PC-9 (cell line): ENCODE measurements around the gene COX6A1. TPM values are rescaled to one million over a fixed set of nuclear protein-coding genes. Genes with fewer than 3 reads are reported as not detected.

Experiments
- BruUV-seq: library from RNA; stranded (reverse); fragments of 400-500 nt; replicated peaks from 2 replicates; lab custom pipeline; 2021; lab: Mats Ljungman, UMichigan
- CTCF ChIA-PET: fragments of 300-600 bp; sonication (Branson Sonifier 250); formaldehyde crosslinking; loops from one replicate; lab custom pipeline; 2022; ENCODE audit warnings: antibody characterized with exemption; lab: Charles Lee
- POLR2A ChIA-PET: fragments of 300-600 bp; sonication (Branson Sonifier 250); formaldehyde crosslinking; loops from one replicate; lab custom pipeline; 2022; ENCODE audit warnings: antibody characterized with exemption; ENCODE audit not compliant: unreplicated experiment; lab: Charles Lee
- DNase-seq, 2 experiments: peaks; one replicate each; pipeline versions ENCODE4 v3.0.0 to v3.0.0-alpha.2; 2015 to 2022; ENCODE audit warnings: mixed read lengths in 1 of 2
- H2AFZ ChIP-seq: fragments of 200-600 bp; sonication (generic); 2 replicates; pipeline ENCODE4 v1.8.1; 2017; ENCODE audit warnings: antibody characterized with exemption
- H3F3A ChIP-seq: fragments of 200-600 bp; sonication (generic); 2 replicates; pipeline ENCODE4 v1.8.1; 2017; ENCODE audit warnings: antibody characterized with exemption, mild to moderate bottlenecking, low read depth; ENCODE audit not compliant: insufficient read depth
- H3K27ac ChIP-seq: fragments of 200-600 bp; sonication (generic); 2 replicates; pipeline ENCODE4 v1.6.1; 2016; ENCODE audit warnings: mixed run types
- H3K27me3 ChIP-seq: fragments of 200-600 bp; sonication (generic); 2 replicates; pipeline ENCODE4 v1.6.1; 2016; ENCODE audit warnings: low read depth, mixed run types; ENCODE audit not compliant: insufficient read depth
- H3K36me3 ChIP-seq: fragments of 200-600 bp; sonication (generic); 2 replicates; pipeline ENCODE4 v1.6.1; 2016; ENCODE audit warnings: low read depth, mixed run types
- H3K4me1 ChIP-seq: fragments of 200-600 bp; sonication (generic); replicated peaks from 2 replicates; pipeline ENCODE4 v1.6.1; 2016; ENCODE audit warnings: mixed run types; ENCODE audit not compliant: insufficient read depth
- H3K4me2 ChIP-seq: fragments of 200-600 bp; sonication (generic); 2 replicates; pipeline ENCODE4 v1.6.1; 2017; ENCODE audit warnings: mixed run types
- H3K4me3 ChIP-seq: fragments of 200-600 bp; sonication (generic); 2 replicates; pipeline ENCODE4 v1.6.1; 2016; ENCODE audit warnings: mixed run types
- H3K79me2 ChIP-seq: fragments of 200-600 bp; sonication (generic); 2 replicates; pipeline ENCODE4 v1.6.1; 2017; ENCODE audit warnings: low read depth, mixed run types
- H3K9me2 ChIP-seq: fragments of 200-600 bp; sonication (generic); 2 replicates; pipeline ENCODE4 v1.8.1; 2017; ENCODE audit warnings: mild to moderate bottlenecking; ENCODE audit not compliant: insufficient read depth
- H3K9me3 ChIP-seq: fragments of 200-600 bp; sonication (generic); 2 replicates; pipeline ENCODE4 v1.8.1; 2016; ENCODE audit warnings: low read depth; ENCODE audit not compliant: insufficient read depth
- H4K20me1 ChIP-seq: fragments of 200-600 bp; sonication (generic); 2 replicates; pipeline ENCODE4 v1.8.1; 2017; ENCODE audit not compliant: insufficient read depth
- EZH2 ChIP-seq: fragments of 200-600 bp; sonication (generic); IDR thresholded peaks from 2 replicates; pipeline ENCODE4 v1.8.0; 2017; ENCODE audit warnings: antibody characterized with exemption, low read depth
- intact Hi-C: fragments of 100-400 bp; cut with micrococcal nuclease; formaldehyde crosslinking; loops from one replicate; pipeline ENCODE4 v1.10.0; 2022; ENCODE audit not compliant: unreplicated experiment
- total RNA-seq: library from RNA; stranded (reverse); gene quantifications from 2 replicates; pipeline ENCODE4 v1.2.3, GENCODE V29; 2021
- TF ChIP-seq, protein P1 (sequence below): fragments of 200-600 bp; sonication (generic); conservative IDR thresholded peaks from 2 replicates; pipeline ENCODE4 v1.6.1; 2017; ENCODE audit warnings: mixed run types, antibody characterized with exemption, mild to moderate bottlenecking, moderate library complexity

COX6A1 gene
- total RNA-seq, 1 experiment from 2014 or later = 433 TPM

GRCh38 chr12:120399531-120399930 is 38.4 kb upstream of the COX6A1 start:
- intact Hi-C loops = no loop called here
- CTCF ChIA-PET = no interaction called here
- H3K9me2 ChIP-seq = no peaks in the 10 kb centered on the region
- no peaks in the 10 kb centered on the region; the same call in 1 of the 2 replicates for H3F3A ChIP-seq
- no TSS peak for BruUV-seq
- no peak overlapping the region for H3K4me3 ChIP-seq
- no peaks in the 10 kb centered on the region for H3K27me3 ChIP-seq
- no peak overlapping the region for H3K27ac ChIP-seq
- peaks cover 9% of the 10 kb centered on the region for H3K4me1 ChIP-seq
- TF ChIP-seq, protein P1, sequence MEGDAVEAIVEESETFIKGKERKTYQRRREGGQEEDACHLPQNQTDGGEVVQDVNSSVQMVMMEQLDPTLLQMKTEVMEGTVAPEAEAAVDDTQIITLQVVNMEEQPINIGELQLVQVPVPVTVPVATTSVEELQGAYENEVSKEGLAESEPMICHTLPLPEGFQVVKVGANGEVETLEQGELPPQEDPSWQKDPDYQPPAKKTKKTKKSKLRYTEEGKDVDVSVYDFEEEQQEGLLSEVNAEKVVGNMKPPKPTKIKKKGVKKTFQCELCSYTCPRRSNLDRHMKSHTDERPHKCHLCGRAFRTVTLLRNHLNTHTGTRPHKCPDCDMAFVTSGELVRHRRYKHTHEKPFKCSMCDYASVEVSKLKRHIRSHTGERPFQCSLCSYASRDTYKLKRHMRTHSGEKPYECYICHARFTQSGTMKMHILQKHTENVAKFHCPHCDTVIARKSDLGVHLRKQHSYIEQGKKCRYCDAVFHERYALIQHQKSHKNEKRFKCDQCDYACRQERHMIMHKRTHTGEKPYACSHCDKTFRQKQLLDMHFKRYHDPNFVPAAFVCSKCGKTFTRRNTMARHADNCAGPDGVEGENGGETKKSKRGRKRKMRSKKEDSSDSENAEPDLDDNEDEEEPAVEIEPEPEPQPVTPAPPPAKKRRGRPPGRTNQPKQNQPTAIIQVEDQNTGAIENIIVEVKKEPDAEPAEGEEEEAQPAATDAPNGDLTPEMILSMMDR = no peak
- no peak for TF ChIP-seq EZH2
- no peak overlapping the region for H2AFZ ChIP-seq
- H3K4me2 ChIP-seq = no peak overlapping the region
- no peaks in the 10 kb centered on the region for H3K9me3 ChIP-seq
- no peaks in the 10 kb centered on the region for H3K36me3 ChIP-seq
- no peaks in the 10 kb centered on the region for H4K20me1 ChIP-seq
- no peaks in the 10 kb centered on the region for H3K79me2 ChIP-seq
- no peak for DNase-seq
- POLR2A ChIA-PET = no interaction called here

DNA sequence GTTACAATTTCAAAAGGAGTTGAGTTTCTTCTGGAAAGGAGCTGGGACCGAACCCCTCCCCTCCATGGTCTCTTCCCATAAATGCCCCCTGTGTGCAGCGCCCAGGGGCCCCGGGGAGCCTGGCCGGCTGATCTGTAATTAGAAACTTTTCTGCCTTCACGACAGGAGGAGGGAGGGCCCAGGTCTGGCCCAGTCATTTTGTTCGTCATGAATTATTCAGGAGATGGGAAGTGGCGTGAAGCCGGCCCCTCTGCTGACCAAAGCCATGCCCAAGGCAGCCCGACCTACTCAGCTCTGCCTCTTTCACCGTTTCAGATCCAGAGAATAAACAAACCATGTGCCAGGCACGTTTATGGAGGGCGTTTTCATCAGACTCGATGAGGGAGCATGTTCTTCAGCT is 35.7 kb upstream of the COX6A1 start:
- no peak overlapping the region for H2AFZ ChIP-seq
- TF ChIP-seq EZH2 = no peak
- TF ChIP-seq, protein P1 = no peak
- BruUV-seq = no TSS peak
- no peaks in the 10 kb centered on the region for H3K27me3 ChIP-seq
- no peak overlapping the region for H3K27ac ChIP-seq
- 0 out of 2 replicates have a peak, but pooled peaks cover 5% of the 10 kb centered on the region for H3K4me1 ChIP-seq
- H4K20me1 ChIP-seq = no peaks in the 10 kb centered on the region
- no peaks in the 10 kb centered on the region for H3K9me3 ChIP-seq
- H3F3A ChIP-seq = no peaks in the 10 kb centered on the region
- no peaks in the 10 kb centered on the region for H3K36me3 ChIP-seq
- CTCF ChIA-PET = no interaction called here
- no peak overlapping the region for H3K4me2 ChIP-seq
- intact Hi-C loops = no loop called here
- DNase-seq = no peak
- H3K4me3 ChIP-seq = no peak overlapping the region
- H3K79me2 ChIP-seq = no peaks in the 10 kb centered on the region
- H3K9me2 ChIP-seq = no peaks in the 10 kb centered on the region
- POLR2A ChIA-PET = no interaction called here

GRCh38 chr12:120403869-120404268 is 34.0 kb upstream of the COX6A1 start:
- intact Hi-C loops = no loop called here
- no peak for TF ChIP-seq EZH2
- TF ChIP-seq, protein P1 = no peak
- H3K27me3 ChIP-seq = no peaks in the 10 kb centered on the region
- BruUV-seq = no TSS peak
- no peaks in the 10 kb centered on the region for H3K36me3 ChIP-seq
- no peaks in the 10 kb centered on the region for H3F3A ChIP-seq
- H3K9me3 ChIP-seq = no peaks in the 10 kb centered on the region
- H4K20me1 ChIP-seq = no peaks in the 10 kb centered on the region
- CTCF ChIA-PET = no interaction called here
- no peak overlapping the region for H3K4me3 ChIP-seq
- H2AFZ ChIP-seq = no peak overlapping the region
- H3K4me1 ChIP-seq = 0 out of 2 replicates have a peak, but pooled peaks cover 5% of the 10 kb centered on the region
- no peaks in the 10 kb centered on the region for H3K79me2 ChIP-seq
- no peak for DNase-seq
- H3K4me2 ChIP-seq = no peak overlapping the region
- no peaks in the 10 kb centered on the region for H3K9me2 ChIP-seq
- POLR2A ChIA-PET = no interaction called here
- H3K27ac ChIP-seq = no peak overlapping the region
